ENCODE data around the gene KLK1.
"Not testable (repeated sequence)": the region's sequence is repeated elsewhere in the genome, so short reads cannot be mapped to it uniquely, and the experiment has no call there.

KLK1 gene

DNA sequence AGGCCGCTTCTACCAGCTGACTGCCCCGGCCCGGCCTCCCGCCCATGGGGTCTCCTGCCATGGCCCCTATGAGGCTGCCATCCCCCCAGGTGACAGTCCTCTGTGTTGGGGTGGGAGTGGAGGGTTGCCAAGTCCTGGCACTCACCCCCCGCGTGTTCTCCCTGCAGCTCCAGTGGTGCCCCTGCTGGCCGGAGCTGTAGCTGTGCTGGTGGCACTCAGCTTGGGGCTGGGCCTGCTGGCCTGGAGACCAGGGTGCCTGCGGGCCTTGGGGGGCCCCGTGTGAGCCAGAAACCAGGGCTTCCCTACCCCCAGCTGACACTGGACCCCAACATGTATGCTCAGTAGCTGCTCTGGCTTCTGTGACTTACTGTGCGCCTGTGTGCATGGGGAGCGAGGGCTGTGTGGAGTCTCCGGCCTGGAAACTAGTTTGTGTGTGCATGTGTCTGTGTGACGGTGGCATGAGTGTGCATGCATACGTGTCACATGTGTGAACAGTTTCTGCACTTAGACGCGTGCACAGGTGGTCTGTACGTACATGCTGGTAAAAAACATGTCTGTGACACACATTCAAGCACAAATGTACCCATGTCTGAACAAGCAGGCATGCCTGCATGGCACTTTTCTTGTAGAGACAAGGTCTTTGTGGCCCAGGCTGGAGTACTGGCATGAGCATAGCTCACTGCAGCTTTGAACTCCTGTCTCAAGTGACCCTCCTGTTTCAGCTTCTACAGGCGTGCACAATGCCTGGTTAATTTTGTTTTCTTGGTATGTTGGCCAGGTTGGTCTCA is 28.5 kb downstream of the KLK1 start:
- Mint-ChIP-seq H3K36me3 (ENCODE audit: low read depth) (peaks cover 17% of the 10 kb centered on the region), H3K27me3 (no peaks in the 10 kb centered on the region), H3K4me1 (peaks cover 10% of the 10 kb centered on the region), H3K9me3 (no peaks in the 10 kb centered on the region), H3K27ac (peak overlapping the region; percentile 60), H3K4me3 (no peak overlapping the region)
- ATAC-seq (peak; percentile 35), DNase-seq (peak; percentile 56)

DNA sequence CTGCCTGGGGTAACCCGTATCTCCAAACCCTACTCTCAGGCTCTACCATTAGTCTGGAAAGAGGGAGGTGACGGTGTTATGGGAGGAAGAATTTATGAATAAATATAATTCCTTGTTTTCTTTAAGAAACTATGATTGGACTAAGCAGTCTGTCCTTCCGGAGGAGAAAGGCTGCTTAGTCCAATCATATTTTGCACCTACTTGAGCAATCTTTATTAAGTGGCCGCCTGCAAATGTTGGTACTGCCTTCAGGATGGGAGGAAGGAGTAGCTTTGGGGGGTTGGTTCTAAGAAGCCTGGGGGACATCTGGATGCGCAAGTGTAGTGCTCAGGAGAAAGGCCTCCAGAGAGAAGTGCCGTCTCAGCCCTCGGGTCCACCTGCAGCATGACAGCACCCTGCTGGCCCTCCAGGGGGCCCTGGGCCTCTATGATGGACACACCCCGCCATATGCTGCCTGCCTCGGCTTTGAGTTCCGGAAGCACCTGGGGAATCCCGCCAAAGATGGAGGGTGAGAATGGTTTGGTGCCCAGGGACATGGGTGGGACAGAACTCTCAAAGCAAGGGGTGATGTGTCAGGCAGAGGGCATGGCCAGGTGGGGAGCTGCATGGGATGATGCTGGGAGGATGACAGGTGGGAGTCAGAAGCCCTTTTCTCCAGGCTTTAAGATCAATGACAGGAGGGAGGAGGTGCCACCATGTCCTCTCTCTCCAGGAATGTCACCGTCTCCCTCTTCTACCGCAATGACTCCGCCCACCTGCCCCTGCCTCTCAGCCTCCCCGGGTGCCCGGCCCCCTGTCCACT is 29.3 kb downstream of the KLK1 start:
- DNase-seq = no peak

DNA sequence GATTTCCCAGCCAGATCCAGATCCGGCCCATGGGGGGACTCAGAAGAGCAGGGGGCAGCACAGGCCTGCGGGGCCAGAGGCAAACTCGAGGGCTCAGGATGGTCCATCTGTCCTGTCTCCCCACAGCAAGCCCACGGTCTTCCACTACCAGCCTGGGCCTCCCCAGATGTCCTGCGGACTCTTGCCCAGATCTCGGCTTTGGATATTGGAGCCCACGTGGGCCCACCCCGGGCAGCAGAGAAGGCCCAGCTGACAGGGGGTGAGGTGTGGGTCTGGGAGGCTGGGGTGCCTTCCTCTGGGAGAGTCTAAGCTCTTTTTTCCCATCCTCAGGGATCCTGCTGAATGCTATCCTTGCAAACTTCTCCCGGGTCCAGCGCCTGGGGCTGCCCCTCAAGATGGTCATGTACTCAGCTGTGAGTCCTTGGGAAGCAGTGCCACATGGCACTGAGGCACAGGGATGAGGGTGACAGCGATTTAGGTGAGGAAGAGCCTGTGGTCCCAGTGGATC is 30.0 kb downstream of the KLK1 start:
- DNase-seq (no peak), ATAC-seq (no peak)
- Mint-ChIP-seq H3K27me3 (no peaks in the 10 kb centered on the region), H3K4me1 (peaks cover 9% of the 10 kb centered on the region), H3K4me3 (peak overlapping the region; percentile 14), H3K27ac (no peak overlapping the region), H3K9me3 (no peaks in the 10 kb centered on the region), H3K36me3 (ENCODE audit: low read depth) (peaks cover 10% of the 10 kb centered on the region)

More for the DNA sequence above, 29.3 kb downstream of the KLK1 start:
- peak overlapping the region; percentile 17 for H3K4me3 Mint-ChIP-seq
- peaks cover 13% of the 10 kb centered on the region for H3K36me3 Mint-ChIP-seq (ENCODE audit: low read depth)
- H3K27me3 Mint-ChIP-seq = no peaks in the 10 kb centered on the region
- peaks cover 9% of the 10 kb centered on the region for H3K4me1 Mint-ChIP-seq
- ATAC-seq = peak; percentile 6
- peak overlapping the region; percentile 42 for H3K27ac Mint-ChIP-seq
- H3K9me3 Mint-ChIP-seq = no peaks in the 10 kb centered on the region

DNA sequence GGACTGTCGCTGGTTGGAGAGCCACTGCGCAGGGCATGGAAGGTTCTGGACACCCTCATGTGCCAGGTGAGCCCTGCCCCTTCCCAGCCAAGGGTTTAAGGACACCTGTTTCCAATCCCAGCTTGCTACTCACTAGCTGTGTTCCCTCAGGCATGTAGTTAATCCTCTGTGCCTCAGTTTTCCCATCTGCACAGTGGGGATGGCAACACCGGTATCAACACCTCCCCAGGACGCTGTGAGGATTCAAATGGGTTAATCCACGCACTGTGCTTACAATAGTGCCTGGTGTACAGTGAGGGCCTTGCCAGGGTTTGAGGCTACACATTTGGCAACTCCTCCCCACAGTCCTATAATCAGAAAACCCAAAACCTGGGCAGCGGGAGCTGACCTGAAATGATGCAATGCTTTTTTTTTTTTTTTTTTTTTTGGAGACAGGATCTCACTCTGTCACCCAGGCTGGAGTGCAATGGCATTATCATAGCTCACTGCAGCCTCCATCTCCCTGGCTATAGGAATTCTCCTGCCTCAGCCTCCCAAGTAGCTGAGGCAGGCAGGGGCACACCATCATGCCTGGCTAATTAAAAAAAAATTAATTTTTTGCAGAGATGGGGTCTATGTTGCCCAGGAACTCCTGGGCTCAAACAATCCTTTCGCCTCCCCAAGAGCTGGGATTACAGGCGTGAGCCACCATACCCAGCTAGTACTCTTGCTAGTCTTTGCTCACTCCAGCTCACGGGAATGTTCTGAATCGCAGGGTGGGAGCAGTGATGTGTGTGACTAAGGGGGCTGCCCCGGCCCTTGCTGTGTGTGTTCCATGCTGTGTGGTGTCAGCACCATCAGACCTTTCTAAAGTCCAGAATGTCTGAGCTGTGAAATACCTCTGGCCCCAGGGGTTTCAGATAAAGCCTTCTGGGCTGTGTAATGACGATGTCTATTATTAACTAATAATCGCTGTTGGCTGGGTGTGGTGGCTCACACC is 31.0 kb downstream of the KLK1 start:
- Mint-ChIP-seq H3K36me3 (ENCODE audit: low read depth) (peaks cover 5% of the 10 kb centered on the region), H3K9me3 (no peaks in the 10 kb centered on the region), H3K4me3 (no peak overlapping the region), H3K4me1 (peaks cover 7% of the 10 kb centered on the region), H3K27ac (no peak overlapping the region), H3K27me3 (no peaks in the 10 kb centered on the region)
- DNase-seq (no peak), ATAC-seq (no peak)

DNA sequence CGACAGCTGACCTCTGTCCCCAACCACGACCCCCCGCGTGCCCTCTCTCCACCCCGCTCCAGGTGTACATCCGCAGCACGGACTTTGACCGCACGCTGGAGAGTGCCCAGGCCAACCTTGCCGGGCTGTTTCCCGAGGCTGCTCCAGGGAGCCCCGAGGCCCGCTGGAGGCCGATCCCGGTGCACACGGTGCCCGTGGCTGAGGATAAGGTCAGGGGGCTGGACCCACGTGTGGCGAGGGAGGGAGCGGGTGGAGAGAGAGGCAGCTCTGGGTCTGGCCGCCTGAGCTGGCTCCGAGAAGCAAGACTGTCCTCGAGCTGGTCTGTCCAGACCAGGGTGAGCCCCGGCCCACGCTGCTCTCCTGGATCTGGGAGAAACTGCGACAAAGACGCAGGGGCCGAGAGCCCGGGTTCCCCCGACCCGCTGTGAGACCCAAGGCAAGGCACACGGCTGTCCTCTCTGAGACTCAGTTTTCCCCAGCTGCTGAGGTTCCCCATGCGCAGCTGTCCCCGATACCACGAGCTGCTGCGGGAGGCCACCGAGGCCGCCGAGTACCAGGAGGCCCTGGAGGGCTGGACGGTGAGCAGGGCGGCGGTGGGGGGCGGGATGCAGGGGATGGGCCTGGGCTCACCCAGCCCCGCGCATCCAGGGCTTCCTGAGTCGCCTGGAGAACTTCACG is 31.9 kb downstream of the KLK1 start:
- Mint-ChIP-seq H3K36me3 (ENCODE audit: low read depth) (no peaks in the 10 kb centered on the region), H3K27me3 (no peaks in the 10 kb centered on the region), H3K9me3 (no peaks in the 10 kb centered on the region), H3K27ac (no peak overlapping the region), H3K4me3 (no peak overlapping the region), H3K4me1 (peaks cover 4% of the 10 kb centered on the region)
- no peak for ATAC-seq
- DNase-seq = no peak

DNA sequence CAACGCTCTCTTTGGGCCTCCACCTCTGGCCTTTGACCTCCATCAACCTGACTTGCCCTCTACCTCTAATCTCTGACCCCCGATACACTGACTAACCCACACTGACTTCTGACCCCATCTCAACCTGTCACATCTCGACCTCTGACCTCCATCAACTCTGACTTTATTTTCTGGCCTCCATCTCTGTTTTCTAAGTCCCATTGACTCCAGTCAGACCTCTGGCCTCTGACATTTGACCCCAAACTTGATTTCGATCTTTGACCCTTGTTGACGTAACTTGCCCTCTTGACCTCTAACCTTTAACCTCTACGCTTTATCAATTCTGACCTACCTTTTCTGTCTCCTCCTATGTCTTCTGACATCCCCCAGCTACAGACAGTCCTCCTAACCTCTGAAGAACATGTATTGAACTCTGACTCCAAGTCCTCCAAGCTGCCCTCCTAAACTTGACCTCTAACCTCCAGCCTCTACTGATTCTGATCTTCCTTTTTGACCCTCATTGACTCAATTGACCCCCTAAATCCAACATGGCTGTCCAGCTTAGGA is 32.6 kb downstream of the KLK1 start:
- H3K36me3 Mint-ChIP-seq (ENCODE audit: low read depth) = no peaks in the 10 kb centered on the region
- DNase-seq (no peak), ATAC-seq (no peak)
- no peak overlapping the region for H3K27ac Mint-ChIP-seq
- H3K4me1 Mint-ChIP-seq = peaks cover 4% of the 10 kb centered on the region
- H3K27me3 Mint-ChIP-seq = no peaks in the 10 kb centered on the region
- no peak overlapping the region for H3K4me3 Mint-ChIP-seq
- no peaks in the 10 kb centered on the region for H3K9me3 Mint-ChIP-seq

DNA sequence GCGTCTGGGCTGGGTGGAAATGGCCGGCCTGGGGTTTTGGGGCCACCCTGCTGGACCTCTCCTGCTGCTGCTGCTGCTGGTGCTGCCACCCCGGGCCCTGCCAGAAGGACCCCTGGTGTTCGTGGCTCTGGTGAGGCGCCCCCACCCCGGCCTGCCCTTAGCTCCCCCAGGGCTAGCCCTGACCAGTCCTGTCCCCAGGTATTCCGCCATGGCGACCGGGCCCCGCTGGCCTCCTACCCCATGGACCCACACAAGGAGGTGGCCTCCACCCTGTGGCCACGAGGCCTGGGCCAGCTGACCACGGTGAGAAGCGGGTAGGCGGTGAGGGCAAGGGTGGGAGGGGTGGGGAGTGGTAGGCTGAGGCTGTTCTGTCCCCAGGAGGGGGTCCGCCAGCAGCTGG is 33.2 kb downstream of the KLK1 start, which contains the start of gene ACP4:
Gene ACP4, plus strand, starts transcription at position 20 of the 400 bp plus-strand sequence. Its CDS starts 0 bp downstream, at position 20.
- DNase-seq (no peak), ATAC-seq (no peak)
- no peak within 1 kb of the TSS for H3K27ac Mint-ChIP-seq
- H3K4me3 Mint-ChIP-seq = no peak within 1 kb of the TSS
- H3K9me3 Mint-ChIP-seq = no peaks in the 10 kb centered on the region
- H3K4me1 Mint-ChIP-seq = peaks cover 4% of the 10 kb centered on the region
- no peaks in the 10 kb centered on the region for H3K27me3 Mint-ChIP-seq
- no peaks in the 10 kb centered on the region for H3K36me3 Mint-ChIP-seq (ENCODE audit: low read depth)

DNA sequence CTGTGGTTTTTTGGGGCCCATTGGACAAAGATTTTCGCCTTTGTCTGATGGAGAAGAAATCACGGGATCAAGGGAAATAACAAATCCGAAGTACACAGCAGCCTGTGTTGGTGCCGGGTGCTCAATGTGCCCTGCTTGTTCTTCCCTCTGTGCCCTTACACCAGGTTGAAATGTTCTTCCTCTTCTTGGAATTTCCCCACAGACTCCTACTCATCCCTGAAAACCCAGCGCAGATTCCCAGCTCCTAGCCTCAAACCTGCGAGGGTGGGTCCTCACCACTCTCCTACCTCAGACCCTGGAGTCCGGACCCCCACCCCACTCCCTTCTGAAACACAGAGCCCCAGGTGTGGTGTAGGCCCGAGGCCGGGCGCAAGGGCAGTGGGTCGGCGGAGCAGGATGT is 38.3 kb downstream of the KLK1 start:
- no peaks in the 10 kb centered on the region for H3K9me3 Mint-ChIP-seq
- H3K36me3 Mint-ChIP-seq (ENCODE audit: low read depth) = no peaks in the 10 kb centered on the region
- no peak for ATAC-seq
- no peak overlapping the region for H3K27ac Mint-ChIP-seq
- peaks cover 2% of the 10 kb centered on the region for H3K4me1 Mint-ChIP-seq
- no peak overlapping the region for H3K4me3 Mint-ChIP-seq
- no peak for DNase-seq
- peaks cover 23% of the 10 kb centered on the region for H3K27me3 Mint-ChIP-seq

DNA sequence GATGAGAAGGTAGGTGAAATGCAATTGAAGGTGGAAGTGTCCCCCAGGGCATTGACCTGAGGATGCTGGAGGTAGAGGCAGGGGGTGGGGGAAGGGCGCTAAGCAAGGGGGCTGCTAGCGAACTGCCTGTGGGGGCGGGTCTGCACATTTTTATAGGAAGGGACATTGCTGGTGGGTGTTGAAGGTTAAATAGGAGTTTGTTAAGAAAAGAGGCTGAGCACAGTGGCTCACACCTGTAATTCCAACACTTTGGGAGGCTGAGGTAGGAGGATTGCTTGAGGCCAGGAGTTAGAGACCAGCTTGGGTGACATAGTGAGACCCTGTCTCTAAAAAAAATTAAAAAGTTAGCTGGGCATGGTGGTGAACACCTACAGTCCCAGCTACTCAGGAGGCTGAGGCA is 38.9 kb downstream of the KLK1 start:
- Mint-ChIP-seq H3K36me3 (ENCODE audit: low read depth) (no peaks in the 10 kb centered on the region), H3K4me1 (peaks cover 2% of the 10 kb centered on the region)

DNA sequence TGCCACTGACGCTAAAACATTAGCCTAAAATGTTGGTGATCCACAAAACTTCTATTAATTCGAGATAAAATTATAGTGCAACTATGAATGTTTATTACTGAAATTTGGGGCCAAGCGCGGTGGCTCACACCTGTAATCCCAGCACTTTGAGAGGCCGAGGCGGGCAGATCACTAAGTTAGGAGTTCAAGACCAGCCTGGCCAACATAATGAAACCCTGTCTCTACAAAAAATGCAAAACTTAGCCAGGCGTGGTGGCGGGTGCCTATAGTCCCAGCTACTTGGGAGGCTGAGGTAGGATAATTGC is 39.8 kb downstream of the KLK1 start:
- DNase-seq; H3K4me1 Mint-ChIP-seq; H3K36me3 Mint-ChIP-seq (ENCODE audit: low read depth); ATAC-seq; H3K9me3 Mint-ChIP-seq; H3K4me3 Mint-ChIP-seq; H3K27ac Mint-ChIP-seq: not testable (repeated sequence)
- peaks cover 37% of the 10 kb centered on the region for H3K27me3 Mint-ChIP-seq

More for the DNA sequence above, 38.9 kb downstream of the KLK1 start:
- Mint-ChIP-seq H3K27me3 (peaks cover 28% of the 10 kb centered on the region), H3K9me3 (no peaks in the 10 kb centered on the region), H3K27ac (no peak overlapping the region), H3K4me3 (no peak overlapping the region)
- ATAC-seq = no peak
- no peak for DNase-seq

DNA sequence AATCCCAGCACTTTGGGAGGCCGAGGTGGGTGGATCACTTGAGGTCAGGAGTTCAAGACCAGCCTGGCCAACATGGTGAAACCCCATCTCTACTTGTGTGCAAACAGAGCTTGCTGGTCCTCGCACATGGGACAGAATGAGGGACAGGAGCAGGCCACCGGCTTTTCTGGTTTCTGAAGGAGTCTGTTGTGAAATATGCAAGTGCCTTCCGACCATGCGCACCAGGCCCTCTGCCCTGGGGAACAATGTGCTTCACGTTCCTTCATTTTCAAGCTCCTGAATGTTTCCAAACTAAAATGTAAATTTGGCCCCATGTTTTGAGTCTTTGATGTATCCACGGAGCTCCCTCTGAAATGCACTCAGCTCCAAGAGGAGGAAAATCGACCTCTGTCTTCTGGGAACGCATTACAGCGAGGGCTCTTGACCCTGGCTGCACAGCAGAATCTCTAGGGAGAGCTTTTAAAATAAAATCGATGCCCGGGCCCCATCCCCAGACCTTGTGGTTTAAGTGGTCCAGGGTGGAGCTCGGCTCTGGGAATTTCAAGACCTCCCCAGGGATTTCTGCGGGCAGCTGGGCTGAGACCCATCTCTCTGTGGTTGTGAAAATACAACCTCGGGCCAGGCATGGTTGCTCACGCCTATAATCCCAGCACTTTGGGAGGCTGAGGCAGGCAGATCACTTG is 42.7 kb downstream of the KLK1 start:
- Mint-ChIP-seq H3K27ac (no peak overlapping the region), H3K9me3 (no peaks in the 10 kb centered on the region), H3K27me3 (peaks cover 64% of the 10 kb centered on the region), H3K36me3 (ENCODE audit: low read depth) (no peaks in the 10 kb centered on the region), H3K4me1 (peaks cover 14% of the 10 kb centered on the region), H3K4me3 (no peak overlapping the region)
- DNase-seq (no peak), ATAC-seq (no peak)

DNA sequence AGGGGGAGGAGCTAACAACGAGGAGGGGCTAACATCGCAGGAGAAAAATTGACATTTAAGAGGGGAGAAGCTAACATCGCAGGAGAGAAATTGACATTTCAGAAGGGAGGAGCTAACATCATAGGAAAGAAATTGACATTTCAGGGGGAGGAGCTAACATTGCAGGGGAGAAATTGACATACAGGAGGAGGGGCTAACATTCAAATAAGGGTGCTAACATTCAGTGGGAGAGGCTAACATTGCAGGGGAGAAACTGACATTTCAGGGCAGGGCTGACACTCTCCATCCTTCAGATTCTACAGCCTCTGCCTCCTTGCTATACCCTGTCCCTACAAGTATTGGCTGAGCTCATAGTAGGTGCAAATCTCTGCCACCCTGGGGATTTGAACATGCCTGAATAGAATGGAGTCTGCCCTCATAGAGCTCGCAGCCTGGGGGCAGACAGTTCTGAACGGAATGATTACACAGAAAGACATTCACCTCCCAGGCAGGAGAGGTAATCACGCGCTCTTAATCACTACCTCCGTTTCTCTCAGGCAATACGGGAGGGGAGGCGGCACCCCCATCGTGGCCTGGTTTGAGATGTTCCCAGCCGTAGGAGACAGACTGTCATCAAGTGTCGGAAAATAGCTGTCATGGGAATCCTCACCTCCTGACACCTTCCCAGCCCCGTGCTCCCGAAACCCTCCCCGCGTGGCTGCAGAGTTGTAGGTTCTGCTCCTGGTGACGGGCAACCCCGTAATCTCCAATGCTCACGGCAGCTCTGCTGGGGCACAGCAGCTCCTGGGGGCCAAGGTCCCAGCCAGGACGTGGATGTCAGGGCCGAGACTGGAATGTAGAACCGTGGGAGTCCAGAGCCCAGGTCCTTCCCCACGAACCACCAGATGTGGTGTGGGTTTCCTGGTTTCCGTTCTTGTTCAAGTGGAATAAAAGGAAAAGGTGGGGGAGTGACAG is 43.8 kb downstream of the KLK1 start:
- peak; percentile 45 for ATAC-seq
- peaks cover 72% of the 10 kb centered on the region for H3K27me3 Mint-ChIP-seq
- no peak overlapping the region for H3K4me3 Mint-ChIP-seq

More for the DNA sequence above, 43.8 kb downstream of the KLK1 start:
- no peak for DNase-seq
- H3K27ac Mint-ChIP-seq = no peak overlapping the region
- no peaks in the 10 kb centered on the region for H3K36me3 Mint-ChIP-seq (ENCODE audit: low read depth)
- no peaks in the 10 kb centered on the region for H3K9me3 Mint-ChIP-seq
- H3K4me1 Mint-ChIP-seq = peaks cover 14% of the 10 kb centered on the region
